ENCODE results near the gene PAN3.
"Not testable (repeated sequence)": the region's sequence is repeated elsewhere in the genome, so short reads cannot be mapped to it uniquely, and the experiment has no call there.

Gene PAN3

GRCh38 chr13:28099396-28100149, 38.8 kb upstream of the PAN3 start:
- no peak for TF ChIP-seq CTCF (IDR thresholded peaks at IDR 0.05)
- no peak overlapping the region for H3K27ac ChIP-seq
- peak overlapping the region; percentile 70 for H3K4me3 ChIP-seq
- DNase-seq (ENCODE audit: low spot score) = no peak

- no peak for DNase-seq (ENCODE audit: low spot score)
- H3K4me3 ChIP-seq = peak within 1 kb of the TSS; percentile 70
Measured at GRCh38 chr13:28100150-28101121, 37.9 kb upstream of the PAN3 start, which contains the start of gene FLT3. TSS of gene FLT3 (minus strand) at chr13:28100576. CDS start at chr13:28100510, 66 bp downstream.

GRCh38 chr13:28101886-28102285, 36.5 kb upstream of the PAN3 start:
- not testable (repeated sequence) for H3K4me3 ChIP-seq; DNase-seq (ENCODE audit: low spot score); H3K27ac ChIP-seq

More at GRCh38 chr13:28100150-28101121, 37.9 kb upstream of the PAN3 start, which contains the start of gene FLT3:
- H3K27ac ChIP-seq = no peak within 1 kb of the TSS
- TF ChIP-seq CTCF (IDR thresholded peaks at IDR 0.05) = no peak

- no peak for TF ChIP-seq CTCF (IDR thresholded peaks at IDR 0.05)
- H3K4me3 ChIP-seq = no peak overlapping the region
Measured at GRCh38 chr13:28106976-28107375, 31.4 kb upstream of the PAN3 start.

GRCh38 chr13:28110414-28110813, 27.9 kb upstream of the PAN3 start:
- Histone ChIP-seq H3K4me3 (no peak overlapping the region), H3K27ac (no peak overlapping the region)
- DNase-seq (ENCODE audit: low spot score) = no peak
- TF ChIP-seq CTCF (IDR thresholded peaks at IDR 0.05) = no peak

More at GRCh38 chr13:28106976-28107375, 31.4 kb upstream of the PAN3 start:
- no peak for DNase-seq (ENCODE audit: low spot score)
- H3K27ac ChIP-seq = no peak overlapping the region

GRCh38 chr13:28116736-28117135, 21.6 kb upstream of the PAN3 start:
- no peak overlapping the region for H3K4me3 ChIP-seq
- no peak overlapping the region for H3K27ac ChIP-seq
- DNase-seq (ENCODE audit: low spot score) = no peak
- no peak for TF ChIP-seq CTCF (IDR thresholded peaks at IDR 0.05)

- DNase-seq (ENCODE audit: low spot score) = no peak
- Histone ChIP-seq H3K4me3 (no peak overlapping the region), H3K27ac (no peak overlapping the region)
- no peak for TF ChIP-seq CTCF (IDR thresholded peaks at IDR 0.05)
Measured at GRCh38 chr13:28117689-28118377, 20.5 kb upstream of the PAN3 start.
